OCI-LY7 (cell line): ENCODE measurements around the gene NELL1. TPM values are rescaled to one million over a fixed set of nuclear protein-coding genes. Genes with fewer than 3 reads are reported as not detected.

Experiments used
- BruUV-seq: library from RNA; stranded (reverse); fragments of 400-500 nt; replicated peaks from 2 replicates; lab custom pipeline; 2021; lab: Mats Ljungman, UMichigan
- CTCF ChIA-PET: fragments of 300-600 bp; sonication (Branson Sonifier 250); formaldehyde crosslinking; loops from one replicate; lab custom pipeline; 2022; ENCODE audit warnings: antibody characterized with exemption; ENCODE audit not compliant: unreplicated experiment; lab: Charles Lee
- POLR2A ChIA-PET: fragments of 300-600 bp; sonication (Branson Sonifier 250); formaldehyde crosslinking; loops from one replicate; lab custom pipeline; 2022; ENCODE audit warnings: antibody characterized with exemption; lab: Charles Lee
- DNase-seq: peaks from one replicate; pipeline ENCODE4 v3.0.0-alpha.2; 2015; ENCODE audit warnings: low spot score
- H2AFZ ChIP-seq: fragments of 200-600 bp; sonication (generic), shearing (Covaris generic); 2 replicates; pipeline ENCODE4 v1.6.1; 2014; ENCODE audit warnings: mild to moderate bottlenecking, antibody characterized with exemption, low read length, moderate library complexity
- H3K27ac ChIP-seq: fragments of 200-600 bp; sonication (generic); 2 replicates; pipeline ENCODE4 v1.5.1; 2014; ENCODE audit warnings: mixed run types, low read depth, mild to moderate bottlenecking, moderate library complexity, low read length, inconsistent platforms; ENCODE audit not compliant: poor library complexity, severe bottlenecking
- H3K36me3 ChIP-seq: fragments of 200-600 bp; sonication (generic); 2 replicates; pipeline ENCODE4 v1.6.1; 2014; ENCODE audit warnings: mild to moderate bottlenecking, antibody characterized with exemption, low read length, moderate library complexity, mixed read lengths; ENCODE audit not compliant: insufficient read depth
- H3K4me1 ChIP-seq: fragments of 200-600 bp; sonication (generic); 2 replicates; pipeline ENCODE4 v1.5.1; 2014; ENCODE audit warnings: mild to moderate bottlenecking, low read length; ENCODE audit not compliant: insufficient read depth, poor library complexity, severe bottlenecking
- H3K4me2 ChIP-seq: fragments of 200-600 bp; sonication (generic); 2 replicates; pipeline ENCODE4 v1.6.1; 2014; ENCODE audit warnings: mild to moderate bottlenecking, low read length
- H3K4me3 ChIP-seq: fragments of 200-600 bp; sonication (generic); 2 replicates; pipeline ENCODE4 v1.5.1; 2014; ENCODE audit warnings: mild to moderate bottlenecking, low read depth, low read length; ENCODE audit not compliant: poor library complexity, severe bottlenecking
- H3K79me2 ChIP-seq: fragments of 200-600 bp; sonication (generic); 2 replicates; pipeline ENCODE4 v1.6.1; 2016; ENCODE audit warnings: low read depth, mild to moderate bottlenecking, low read length, moderate library complexity, mixed read lengths; ENCODE audit not compliant: insufficient read depth
- H3K9me2 ChIP-seq: fragments of 200-600 bp; sonication (generic); 2 replicates; pipeline ENCODE4 v1.6.1; 2016; ENCODE audit warnings: mild to moderate bottlenecking, low read length, mixed read lengths; ENCODE audit not compliant: insufficient read depth
- H3K9me3 ChIP-seq: fragments of 200-600 bp; sonication (generic); 2 replicates; pipeline ENCODE4 v1.6.1; 2014; ENCODE audit warnings: mild to moderate bottlenecking, mixed run types, low read length, mixed read lengths
- H4K20me1 ChIP-seq: fragments of 200-600 bp; sonication (generic); 2 replicates; pipeline ENCODE4 v1.6.1; 2014; ENCODE audit warnings: mild to moderate bottlenecking, antibody characterized with exemption, low read length, moderate library complexity, mixed read lengths; ENCODE audit not compliant: insufficient read depth
- EZH2phosphoT487 ChIP-seq: fragments of 200-600 bp; sonication (generic); IDR thresholded peaks from 2 replicates; pipeline ENCODE4 v1.6.1; 2018; ENCODE audit warnings: low read depth, borderline replicate concordance, mild to moderate bottlenecking, mixed run types, antibody characterized with exemption, low read length, moderate library complexity, mixed read lengths
- intact Hi-C: fragments of 100-400 bp; cut with micrococcal nuclease; formaldehyde crosslinking; loops from one replicate; pipeline ENCODE4 v1.10.0; 2022; ENCODE audit not compliant: unreplicated experiment
- total RNA-seq, 2 experiments: library from RNA; depleted of rRNA in 1 of 2; stranded (reverse); fragments of >200 nt in 1 of 2; shearing (Covaris generic) in 1 of 2; gene quantifications; 2 replicates each; pipeline ENCODE4 v1.2.3, GENCODE V29; 2014 to 2022
- TF ChIP-seq, protein P1 (sequence below): fragments of 200-600 bp; sonication (generic); conservative IDR thresholded peaks from 2 replicates; pipeline ENCODE4 v1.5.1; 2014; ENCODE audit warnings: mild to moderate bottlenecking, antibody characterized with exemption, low read length, moderate library complexity, mixed read lengths

NELL1 gene
- total RNA-seq, 2 experiments from 2014 or later, result not detected

DNA sequence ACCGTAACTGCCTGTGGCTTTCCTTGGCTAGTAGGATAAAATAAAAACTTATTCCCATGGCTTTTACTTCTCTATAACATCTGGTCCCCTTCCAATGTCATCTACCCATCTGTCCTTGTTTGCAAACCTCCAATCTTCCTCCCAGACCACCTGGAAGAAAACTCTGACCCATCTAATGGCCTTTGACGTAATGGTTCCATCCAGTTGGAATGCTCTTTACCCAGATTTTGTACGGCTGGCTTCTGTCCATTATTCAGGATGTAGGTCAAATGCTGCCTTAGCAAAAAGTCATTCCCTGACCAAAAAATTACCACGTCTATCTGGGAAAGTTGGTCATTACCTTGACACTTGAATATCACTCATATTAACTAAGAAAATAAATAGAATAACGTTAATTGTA is 945.6 kb downstream of the NELL1 start:
- POLR2A ChIA-PET, result interaction anchor here (1.1 kb wide), 1 partner anchor 12 kb away, joined by 3 read pairs; no protein-coding TSS in a partner anchor
- BruUV-seq, result no TSS peak

DNA sequence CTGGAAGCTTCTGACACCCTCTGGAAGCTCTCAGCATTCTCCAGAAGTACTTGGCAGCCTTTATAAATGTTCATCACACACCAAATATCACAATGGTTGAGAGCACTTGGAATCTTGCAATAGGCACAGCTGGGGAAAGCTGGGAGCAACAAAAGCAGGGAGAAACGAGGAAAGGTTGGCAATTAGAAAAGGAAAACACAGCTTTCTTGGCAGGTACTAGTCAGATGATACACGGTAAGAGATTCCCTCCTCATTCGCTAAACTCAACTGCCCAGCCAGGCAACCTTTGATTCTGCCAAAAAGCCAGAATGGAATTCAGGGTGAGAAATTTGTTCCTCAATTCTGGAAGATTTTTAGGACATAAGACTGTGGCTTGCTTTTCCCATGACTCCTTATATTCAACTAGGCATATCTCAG is 946.6 kb downstream of the NELL1 start:
- no peak for TF ChIP-seq EZH2phosphoT487
- TF ChIP-seq, protein P1, sequence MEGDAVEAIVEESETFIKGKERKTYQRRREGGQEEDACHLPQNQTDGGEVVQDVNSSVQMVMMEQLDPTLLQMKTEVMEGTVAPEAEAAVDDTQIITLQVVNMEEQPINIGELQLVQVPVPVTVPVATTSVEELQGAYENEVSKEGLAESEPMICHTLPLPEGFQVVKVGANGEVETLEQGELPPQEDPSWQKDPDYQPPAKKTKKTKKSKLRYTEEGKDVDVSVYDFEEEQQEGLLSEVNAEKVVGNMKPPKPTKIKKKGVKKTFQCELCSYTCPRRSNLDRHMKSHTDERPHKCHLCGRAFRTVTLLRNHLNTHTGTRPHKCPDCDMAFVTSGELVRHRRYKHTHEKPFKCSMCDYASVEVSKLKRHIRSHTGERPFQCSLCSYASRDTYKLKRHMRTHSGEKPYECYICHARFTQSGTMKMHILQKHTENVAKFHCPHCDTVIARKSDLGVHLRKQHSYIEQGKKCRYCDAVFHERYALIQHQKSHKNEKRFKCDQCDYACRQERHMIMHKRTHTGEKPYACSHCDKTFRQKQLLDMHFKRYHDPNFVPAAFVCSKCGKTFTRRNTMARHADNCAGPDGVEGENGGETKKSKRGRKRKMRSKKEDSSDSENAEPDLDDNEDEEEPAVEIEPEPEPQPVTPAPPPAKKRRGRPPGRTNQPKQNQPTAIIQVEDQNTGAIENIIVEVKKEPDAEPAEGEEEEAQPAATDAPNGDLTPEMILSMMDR, result no peak
- H4K20me1 ChIP-seq, result no peaks in the 10 kb centered on the region
- no peaks in the 10 kb centered on the region for H3K79me2 ChIP-seq
- H3K36me3 ChIP-seq, result no peaks in the 10 kb centered on the region
- no peak for DNase-seq
- no peak overlapping the region for H3K4me3 ChIP-seq
- no peaks in the 10 kb centered on the region for H3K9me2 ChIP-seq
- ChIA-PET CTCF (no interaction called here), POLR2A (no interaction called here)
- no TSS peak for BruUV-seq
- H3K9me3 ChIP-seq, result no peaks in the 10 kb centered on the region
- H2AFZ ChIP-seq, result no peak overlapping the region
- intact Hi-C loops, result no loop called here
- H3K27ac ChIP-seq, result no peak overlapping the region
- no peak overlapping the region for H3K4me2 ChIP-seq
- peaks cover 8% of the 10 kb centered on the region for H3K4me1 ChIP-seq

More for the DNA sequence above, 945.6 kb downstream of the NELL1 start:
- Histone ChIP-seq H3K36me3 (no peaks in the 10 kb centered on the region), H4K20me1 (no peaks in the 10 kb centered on the region), H2AFZ (no peak overlapping the region), H3K27ac (no peak overlapping the region), H3K9me3 (no peaks in the 10 kb centered on the region), H3K79me2 (no peaks in the 10 kb centered on the region), H3K4me1 (peaks cover 8% of the 10 kb centered on the region), H3K4me2 (no peak overlapping the region), H3K4me3 (no peak overlapping the region), H3K9me2 (no peaks in the 10 kb centered on the region)
- intact Hi-C loops, result no loop called here
- TF ChIP-seq EZH2phosphoT487, result no peak
- TF ChIP-seq, protein P1, result no peak
- no peak for DNase-seq
- CTCF ChIA-PET, result no interaction called here

DNA sequence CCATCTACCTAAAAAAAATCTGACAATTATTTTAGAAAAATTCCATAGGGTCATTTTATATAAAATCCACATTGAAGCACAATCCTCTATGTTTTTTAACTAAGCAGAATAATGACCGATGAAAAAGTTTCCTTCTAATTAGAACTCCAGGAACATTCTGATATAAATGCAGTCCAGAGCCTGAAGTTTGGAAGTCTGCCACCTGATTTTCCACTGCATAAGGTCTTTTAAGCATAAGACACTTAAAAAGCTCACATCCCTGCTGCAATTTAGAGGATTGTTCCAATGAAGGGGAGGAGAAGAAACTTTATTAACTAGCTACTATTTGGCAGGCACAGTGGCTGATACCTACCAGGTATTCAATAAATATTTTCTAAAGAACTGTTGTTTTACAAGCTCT is 953.2 kb downstream of the NELL1 start:
- ChIA-PET POLR2A (interaction anchor here (1.0 kb wide), 2 partner anchors 10 to 332 kb away, joined by 4 read pairs; no protein-coding TSS in a partner anchor), CTCF (no interaction called here)
- TF ChIP-seq, protein P1, result no peak
- no peak for TF ChIP-seq EZH2phosphoT487

More for the DNA sequence above, 953.2 kb downstream of the NELL1 start:
- no peaks in the 10 kb centered on the region for H3K79me2 ChIP-seq
- no peak for DNase-seq
- no peak overlapping the region for H3K27ac ChIP-seq
- no peak overlapping the region for H2AFZ ChIP-seq
- no peaks in the 10 kb centered on the region for H3K9me2 ChIP-seq
- H3K9me3 ChIP-seq, result no peaks in the 10 kb centered on the region
- peaks cover 14% of the 10 kb centered on the region for H3K4me1 ChIP-seq
- H3K36me3 ChIP-seq, result no peaks in the 10 kb centered on the region
- no peak overlapping the region for H3K4me3 ChIP-seq
- no peaks in the 10 kb centered on the region for H4K20me1 ChIP-seq
- BruUV-seq, result no TSS peak
- intact Hi-C loops, result no loop called here
- no peak overlapping the region for H3K4me2 ChIP-seq
